GM19468 (cell line): ENCODE measurements around the gene ZBTB42.

ENCODE experiments used
- ATAC-seq: cut with Tn5 transposase; IDR thresholded peaks from one replicate; pipeline ENCODE4 v1.9.1; 2021; ENCODE audit warnings: mild to moderate bottlenecking, moderate library complexity, moderate number of reproducible peaks; ENCODE audit not compliant: unreplicated experiment; ENCODE audit errors: extremely low read depth

The ZBTB42 gene

DNA sequence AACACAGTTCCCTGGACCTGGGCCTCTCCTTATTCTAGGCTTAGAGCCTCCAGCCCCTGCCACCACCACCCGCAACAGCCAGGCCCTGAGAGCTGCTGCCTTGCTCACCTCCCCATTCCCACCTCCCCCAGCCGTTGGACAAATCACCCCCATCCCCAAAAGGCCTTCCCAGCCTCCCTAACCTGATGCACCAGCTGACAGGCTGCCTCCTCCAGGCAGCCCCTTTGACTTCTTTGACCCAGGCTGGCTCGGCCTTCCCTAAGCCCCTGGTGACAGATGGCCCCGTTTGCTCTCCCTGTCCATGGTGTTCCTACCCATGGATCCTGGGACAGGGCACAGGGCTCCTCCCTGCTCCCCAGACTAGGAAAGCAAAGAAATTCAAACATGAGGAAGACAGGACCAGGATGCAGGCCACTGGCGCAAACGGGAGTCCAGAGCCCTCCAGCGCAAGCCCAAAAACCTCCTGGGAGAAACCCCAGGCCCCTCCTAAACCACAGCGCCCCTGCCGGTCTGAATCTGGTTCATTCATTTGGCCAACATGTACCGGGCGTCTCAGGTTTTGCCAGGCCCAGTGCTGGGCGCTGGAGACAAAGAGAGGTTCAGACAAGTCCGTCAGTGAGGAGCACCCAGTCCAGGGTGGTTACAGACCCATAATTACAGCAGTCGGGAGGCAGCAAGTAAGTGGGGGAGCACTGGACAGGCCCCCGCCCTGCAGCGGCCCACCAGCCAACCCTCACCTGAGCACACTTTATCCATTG is 7.8 kb upstream of the ZBTB42 start:
- ATAC-seq, result no peak

DNA sequence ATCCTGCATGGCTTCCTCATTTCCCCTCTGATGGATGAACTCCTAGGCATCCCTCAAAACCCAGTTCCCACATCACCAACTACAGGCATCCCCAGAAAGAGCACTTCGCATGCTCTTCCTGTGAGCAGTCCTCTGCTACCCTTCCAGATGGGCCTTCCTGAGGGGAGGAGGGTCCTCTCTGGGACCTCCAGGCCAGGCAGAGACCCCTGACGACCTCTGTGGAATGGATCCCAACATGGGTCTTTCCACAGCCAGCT is 7.3 kb upstream of the ZBTB42 start:
- ATAC-seq, result no peak

DNA sequence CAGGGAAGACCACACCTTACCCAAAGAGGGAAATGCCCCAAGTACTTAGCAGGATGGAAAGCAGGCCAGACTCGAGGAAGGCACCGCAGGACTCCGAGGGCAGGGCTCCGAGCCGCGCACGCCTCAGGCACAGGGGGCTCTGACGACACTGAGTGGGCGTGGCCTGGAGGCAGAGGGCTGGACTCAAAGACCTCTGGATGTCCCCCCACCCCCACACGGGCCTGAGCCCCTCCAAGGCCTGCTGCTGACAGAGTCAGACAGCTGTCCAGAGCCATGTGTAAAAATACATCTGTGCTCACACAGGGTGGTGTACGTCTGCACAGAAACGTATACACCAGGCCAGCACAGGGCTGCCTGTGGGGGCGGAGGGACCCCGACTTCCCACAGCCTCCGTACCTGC is 6.8 kb upstream of the ZBTB42 start:
- ATAC-seq, result no peak

DNA sequence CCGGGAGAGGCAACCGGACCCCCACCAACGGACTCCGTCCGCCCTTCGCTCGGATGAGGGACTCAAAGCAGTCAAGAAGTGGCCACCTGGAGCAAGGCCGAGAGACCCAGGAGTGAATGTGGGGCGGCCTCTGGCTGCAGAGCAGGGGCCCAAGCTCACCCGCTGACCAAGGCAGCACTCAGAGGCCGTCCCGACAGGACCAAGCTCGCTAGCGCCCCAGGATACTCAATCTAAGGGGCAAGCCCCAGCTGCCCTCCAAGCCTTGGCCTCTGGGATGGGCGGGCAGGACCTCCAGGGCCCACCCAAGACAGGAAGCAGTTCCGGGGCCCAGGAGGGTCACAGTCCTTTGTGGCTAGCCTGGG is 6.3 kb upstream of the ZBTB42 start:
- no peak for ATAC-seq

DNA sequence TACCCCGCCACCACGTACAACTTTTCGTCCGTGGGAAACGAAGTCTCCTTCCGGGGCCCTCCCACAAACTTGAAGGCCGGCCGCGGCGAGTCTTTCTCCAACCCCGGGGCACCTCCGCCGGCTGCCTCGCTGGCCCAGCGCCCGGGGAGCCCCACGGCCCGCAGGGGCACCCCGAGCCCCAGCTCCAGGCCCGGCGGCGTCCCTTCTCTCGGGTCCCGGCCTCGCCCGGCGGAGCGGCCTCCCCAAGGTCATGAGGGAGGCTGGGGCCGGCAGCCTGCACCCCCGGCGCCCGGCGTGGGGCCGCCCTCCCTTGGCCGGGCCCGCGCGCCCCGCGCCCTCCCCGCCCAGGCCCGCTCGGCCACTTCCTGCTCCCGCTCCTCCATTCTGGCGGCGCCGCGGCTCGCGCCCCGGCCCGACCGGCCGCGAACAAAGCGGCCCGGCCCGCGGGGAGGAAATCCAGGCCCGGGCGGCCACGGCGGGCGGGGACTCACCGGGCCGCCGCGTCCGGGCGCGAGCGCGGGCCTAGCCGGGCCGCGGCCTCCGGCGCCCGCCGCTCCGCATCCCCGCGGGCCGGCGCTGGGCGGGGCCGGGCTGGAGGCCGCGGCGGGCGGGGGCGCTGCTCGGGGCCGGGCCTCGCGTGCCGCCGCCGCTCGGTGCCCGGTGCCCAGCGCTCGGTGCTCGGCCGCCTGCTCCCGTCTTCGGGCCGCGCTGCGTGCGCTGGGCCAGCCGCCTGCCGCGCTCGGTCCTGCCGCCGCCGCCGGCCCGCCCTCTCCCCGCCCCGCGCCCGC is 5.7 kb upstream of the ZBTB42 start, which contains the start of gene AKT1:
Gene AKT1 (minus strand): TSS at position 756 of the 788 bp plus-strand sequence. CDS start 3,105 bp downstream, outside the sequence.
- no peak for ATAC-seq

DNA sequence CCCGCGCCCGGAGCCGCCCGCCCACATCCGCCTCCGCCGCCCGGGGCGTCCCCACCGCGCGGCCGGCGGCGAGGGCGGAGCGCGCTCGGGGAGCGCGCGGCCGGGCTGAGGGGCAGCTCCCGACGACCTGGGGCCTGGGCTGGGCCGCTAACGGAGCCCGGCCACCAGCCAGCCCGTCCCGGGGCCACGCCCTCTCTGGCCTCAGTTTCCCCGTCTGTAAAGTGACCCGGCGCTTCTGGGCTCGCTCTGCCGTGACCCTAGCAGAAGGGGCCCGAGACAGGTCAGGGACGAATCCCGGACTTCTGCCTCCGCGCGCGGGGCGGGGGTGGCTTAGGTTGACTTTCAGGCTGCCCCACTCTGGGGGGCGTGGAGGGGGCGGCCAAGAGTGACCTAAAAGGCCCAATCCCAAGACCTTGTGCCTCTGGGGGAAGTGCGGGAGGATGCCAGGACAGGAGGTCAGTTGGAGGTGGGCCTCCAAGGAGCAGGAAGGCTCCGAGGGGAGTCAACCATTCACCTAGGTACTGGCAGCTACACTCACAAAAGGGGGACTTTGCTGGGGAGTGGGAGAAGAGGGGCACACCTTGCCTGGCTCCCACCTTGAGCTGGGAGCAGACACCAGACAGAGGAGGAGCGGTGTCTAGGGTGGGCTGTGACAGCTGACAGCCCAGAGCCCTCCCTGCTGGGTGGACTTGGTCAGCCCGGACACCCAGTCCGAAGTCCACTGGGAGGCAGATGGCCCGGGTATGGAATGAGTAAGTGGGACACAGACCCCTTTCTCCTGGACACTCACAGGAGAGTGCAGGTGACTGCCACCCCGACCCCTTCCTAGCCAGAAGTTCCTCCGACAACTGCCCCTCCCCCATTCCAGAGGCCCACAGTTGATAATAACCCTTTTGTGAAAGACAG is 4.9 kb upstream of the ZBTB42 start:
- no peak for ATAC-seq

DNA sequence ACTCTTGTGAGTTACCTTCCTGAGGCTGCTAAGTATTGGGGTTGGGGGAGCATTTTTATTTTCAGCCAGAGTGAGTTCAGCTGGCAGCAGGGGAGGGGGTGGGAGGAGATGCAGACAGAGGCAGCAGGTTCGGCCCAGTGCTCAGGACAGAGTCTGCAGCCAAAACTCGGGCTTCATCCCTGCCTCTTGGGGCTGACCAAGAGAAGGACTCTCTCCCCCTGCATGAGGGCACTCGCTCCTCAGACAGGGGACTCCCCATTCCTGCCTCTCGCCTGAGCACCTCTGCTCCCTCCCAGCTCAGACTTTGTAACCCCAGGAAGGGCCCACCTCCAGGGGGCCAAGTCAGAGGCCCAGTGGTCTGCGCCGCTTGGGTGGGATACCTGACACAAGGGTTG is 4.2 kb upstream of the ZBTB42 start:
- no peak for ATAC-seq

DNA sequence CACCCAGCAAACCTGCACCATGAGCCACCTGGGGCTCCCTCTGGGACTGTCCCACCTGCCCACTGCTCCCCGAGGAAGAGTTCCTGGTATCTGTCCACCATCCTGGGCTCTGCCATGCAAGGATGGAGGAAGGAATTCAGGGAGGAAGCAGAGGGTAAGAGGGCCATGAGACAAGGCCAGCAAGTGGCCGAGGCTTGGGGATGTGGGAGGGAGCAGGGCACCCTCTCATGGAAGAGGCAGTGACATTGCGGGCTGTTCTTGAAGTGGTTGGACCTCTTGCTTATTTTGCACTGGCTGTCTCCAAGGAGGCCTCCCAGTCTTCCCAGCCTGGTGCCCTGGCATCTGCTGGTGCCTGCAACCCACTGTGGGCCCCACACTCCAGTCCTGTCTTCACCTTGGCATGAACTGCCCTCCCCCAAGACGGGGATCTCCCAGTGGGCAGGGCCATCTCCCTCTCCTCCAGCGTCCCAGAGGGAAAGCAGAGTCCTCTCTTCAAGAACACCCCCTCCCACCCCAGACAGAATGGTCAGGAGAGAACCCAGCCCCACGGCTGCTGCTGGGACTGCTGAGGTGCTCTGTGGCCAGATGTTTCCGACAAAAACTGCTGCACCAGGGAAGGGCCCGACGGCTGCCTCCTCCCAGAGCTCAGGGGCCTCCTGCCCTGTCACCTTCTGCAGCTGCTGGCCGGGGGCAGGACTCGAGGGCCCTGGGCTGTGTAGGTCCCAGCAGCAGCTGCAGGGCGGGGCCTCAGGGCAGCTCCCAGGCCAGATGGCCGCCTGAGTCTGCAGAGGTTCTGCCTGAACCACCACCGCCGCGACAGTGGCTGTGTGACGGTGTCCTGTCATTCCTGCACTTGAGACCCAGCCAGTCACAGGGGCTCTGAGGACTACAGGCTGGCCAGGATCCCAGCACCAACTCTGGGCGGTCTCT is 3.5 kb upstream of the ZBTB42 start:
- ATAC-seq, result no peak

DNA sequence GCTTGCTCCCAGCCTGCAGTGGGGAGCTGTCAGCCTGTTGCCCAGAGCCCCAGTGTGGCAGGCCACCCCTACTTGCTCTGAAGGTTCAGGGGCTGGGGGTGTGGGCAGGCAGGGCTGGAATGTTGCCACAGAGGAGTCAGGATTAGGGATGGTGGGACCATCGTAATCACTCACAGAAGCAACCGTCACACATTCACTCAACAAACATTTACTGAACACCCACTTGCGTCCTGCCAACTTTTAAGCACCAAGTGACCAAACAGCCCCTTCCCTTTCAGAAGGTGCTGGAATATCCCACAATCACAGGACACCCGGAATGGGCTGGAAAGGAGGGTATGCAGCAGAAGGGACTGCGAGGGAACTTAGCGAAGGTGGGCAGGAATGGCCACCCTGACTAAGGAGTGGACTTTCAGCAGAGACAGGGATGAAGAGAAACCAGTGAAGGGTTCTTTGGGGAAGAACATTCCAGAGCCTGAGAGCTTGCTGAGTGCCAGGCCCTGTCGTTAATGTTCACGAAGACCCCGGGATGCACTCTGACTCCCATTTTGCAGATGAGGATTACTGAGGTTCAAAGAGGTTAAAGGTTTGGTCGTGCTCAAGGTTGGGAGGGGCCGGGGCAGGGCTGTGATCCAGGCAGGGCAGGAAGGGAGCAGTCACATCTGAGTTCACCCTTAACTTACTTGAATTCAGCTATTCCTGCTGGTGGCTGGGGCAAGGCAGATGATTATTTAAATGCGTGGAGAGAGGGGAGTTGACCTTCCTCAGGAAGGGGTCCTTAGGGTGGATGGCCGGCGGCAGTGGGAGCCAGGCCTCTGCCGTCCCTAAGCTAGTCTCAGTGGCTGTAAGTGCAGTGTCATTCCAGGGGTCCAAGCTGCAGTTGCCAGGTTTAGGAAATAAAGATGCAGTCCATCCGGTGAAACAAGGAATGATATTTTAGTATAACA is 2.3 kb upstream of the ZBTB42 start:
- ATAC-seq, result no peak

- ATAC-seq, result no peak
Measured at GRCh38 chr14:104799244-104800014, 1.5 kb upstream of the ZBTB42 start.

- ATAC-seq, result no peak
Measured at GRCh38 chr14:104800015-104800770, 708 bp upstream of the ZBTB42 start.

DNA sequence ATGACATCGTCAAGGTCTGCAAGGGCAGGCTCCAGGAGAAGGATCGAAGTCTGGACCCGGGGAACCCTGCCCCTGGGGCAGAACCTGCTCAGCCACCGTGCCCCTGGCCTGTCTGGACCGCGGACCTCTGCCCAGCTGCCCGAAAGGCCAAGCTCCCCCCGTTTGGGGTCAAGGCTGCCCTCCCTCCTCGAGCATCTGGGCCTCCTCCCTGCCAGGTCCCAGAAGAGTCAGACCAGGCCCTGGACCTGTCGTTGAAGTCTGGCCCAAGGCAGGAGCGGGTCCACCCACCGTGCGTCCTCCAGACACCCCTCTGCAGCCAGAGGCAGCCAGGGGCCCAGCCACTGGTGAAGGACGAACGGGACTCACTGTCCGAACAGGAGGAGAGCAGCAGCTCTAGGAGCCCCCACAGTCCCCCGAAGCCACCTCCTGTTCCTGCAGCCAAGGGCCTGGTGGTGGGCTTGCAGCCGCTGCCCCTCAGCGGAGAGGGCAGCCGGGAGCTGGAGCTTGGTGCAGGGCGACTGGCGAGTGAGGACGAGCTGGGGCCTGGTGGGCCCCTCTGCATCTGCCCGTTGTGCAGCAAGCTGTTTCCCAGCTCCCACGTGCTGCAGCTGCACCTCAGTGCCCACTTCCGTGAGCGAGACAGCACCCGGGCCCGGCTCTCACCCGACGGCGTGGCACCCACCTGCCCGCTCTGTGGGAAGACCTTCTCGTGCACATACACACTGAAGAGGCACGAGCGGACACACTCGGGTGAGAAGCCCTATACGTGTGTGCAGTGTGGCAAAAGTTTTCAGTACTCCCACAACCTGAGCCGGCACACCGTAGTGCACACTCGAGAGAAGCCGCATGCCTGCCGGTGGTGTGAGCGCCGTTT is 856 bp downstream of the ZBTB42 start:
- no peak for ATAC-seq

GRCh38 chr14:104802394-104803184 is 1.7 kb downstream of the ZBTB42 start:
- no peak for ATAC-seq

GRCh38 chr14:104803280-104803911 is 2.5 kb downstream of the ZBTB42 start:
- no peak for ATAC-seq

- ATAC-seq, result no peak
Measured at GRCh38 chr14:104803912-104804410, 3.1 kb downstream of the ZBTB42 start.
